GM23338 (cell line): Measurements from ENCODE around the gene PHYHIPL. TPM values are rescaled to one million over a fixed set of nuclear protein-coding genes. Genes with fewer than 3 reads are reported as not detected.

Experiments
- ATAC-seq: fragments of 200-7000 bp; cut with Tn5 transposase; 3 replicates; pipeline ENCODE4 v1.9.1; 2020
- DNase-seq: peaks from one replicate; pipeline ENCODE4 v3.0.0-alpha.2; 2015; ENCODE audit warnings: low spot score
- H2AFZ ChIP-seq: fragments of 200-600 bp; sonication (generic); 2 replicates; pipeline ENCODE4 v1.8.0; 2016; ENCODE audit warnings: antibody characterized with exemption, mild to moderate bottlenecking, moderate library complexity
- H3F3A ChIP-seq: fragments of 200-600 bp; sonication (generic); replicated peaks from 2 replicates; pipeline ENCODE4 v1.8.0; 2017; ENCODE audit warnings: antibody characterized with exemption, mixed run types, low read depth
- H3K27ac ChIP-seq: fragments of 200-600 bp; sonication (generic); 2 replicates; pipeline ENCODE4 v1.6.1; 2016; ENCODE audit warnings: low read depth
- H3K27me3 ChIP-seq: fragments of 200-600 bp; sonication (generic); 2 replicates; pipeline ENCODE4 v1.8.0; 2016; ENCODE audit warnings: mild to moderate bottlenecking, mixed run types, moderate library complexity; ENCODE audit not compliant: insufficient read depth
- H3K36me3 ChIP-seq: fragments of 200-600 bp; sonication (generic); 2 replicates; pipeline ENCODE4 v1.8.0; 2016; ENCODE audit warnings: mild to moderate bottlenecking; ENCODE audit not compliant: insufficient read depth
- H3K4me1 ChIP-seq: fragments of 200-600 bp; sonication (generic); 2 replicates; pipeline ENCODE4 v1.8.0; 2016; ENCODE audit warnings: mild to moderate bottlenecking, moderate library complexity; ENCODE audit not compliant: insufficient read depth
- H3K4me2 ChIP-seq: fragments of 200-600 bp; sonication (generic); 2 replicates; pipeline ENCODE4 v1.7.1; 2017; ENCODE audit warnings: mixed run types
- H3K4me3 ChIP-seq: fragments of 200-600 bp; sonication (generic); 2 replicates; pipeline ENCODE4 v1.6.1; 2016; ENCODE audit warnings: mixed run types
- H3K79me2 ChIP-seq: fragments of 200-600 bp; sonication (generic); replicated peaks from 2 replicates; pipeline ENCODE4 v1.8.0; 2017; ENCODE audit warnings: mild to moderate bottlenecking; ENCODE audit not compliant: insufficient read depth
- H3K9me2 ChIP-seq: fragments of 200-600 bp; sonication (generic); 2 replicates; pipeline ENCODE4 v1.8.0; 2017; ENCODE audit not compliant: insufficient read depth
- H4K20me1 ChIP-seq: fragments of 200-600 bp; sonication (generic); replicated peaks from 2 replicates; pipeline ENCODE4 v1.8.0; 2017; ENCODE audit warnings: mild to moderate bottlenecking; ENCODE audit not compliant: insufficient read depth
- H3K27ac Mint-ChIP-seq: 2 replicates; pipeline ENCODE4 v1.8.0; 2020; ENCODE audit warnings: inconsistent platforms, mild to moderate bottlenecking, moderate library complexity, mixed read lengths
- H3K27me3 Mint-ChIP-seq: 3 replicates; pipeline ENCODE4 v1.8.0; 2022; ENCODE audit warnings: low read depth, mild to moderate bottlenecking, moderate library complexity, mixed read lengths, inconsistent platforms; ENCODE audit not compliant: insufficient read depth, poor library complexity
- H3K36me3 Mint-ChIP-seq: 3 replicates; pipeline ENCODE4 v1.8.0; 2021; ENCODE audit warnings: low read depth, mild to moderate bottlenecking, inconsistent platforms, moderate library complexity, mixed read lengths
- H3K4me1 Mint-ChIP-seq: 3 replicates; pipeline ENCODE4 v1.8.0; 2020; ENCODE audit warnings: mild to moderate bottlenecking, inconsistent platforms, mixed read lengths
- H3K4me3 Mint-ChIP-seq: 3 replicates; pipeline ENCODE4 v1.8.0; 2021; ENCODE audit warnings: moderate library complexity, mild to moderate bottlenecking, inconsistent platforms, mixed read lengths
- H3K9me3 Mint-ChIP-seq: 3 replicates; pipeline ENCODE4 v1.8.0; 2020; ENCODE audit warnings: moderate library complexity, mild to moderate bottlenecking, inconsistent platforms, mixed read lengths
- CREB1 ChIP-seq: fragments of 250-450 bp; sonication (Bioruptor Pico); IDR thresholded peaks from 2 replicates; pipeline ENCODE4 v1.5.0; 2020; ENCODE audit warnings: low read depth, mild to moderate bottlenecking, moderate library complexity
- EZH2 ChIP-seq: fragments of 200-600 bp; sonication (generic); IDR thresholded peaks from one replicate; pipeline ENCODE4 v1.8.0; 2017; ENCODE audit warnings: antibody characterized with exemption, mild to moderate bottlenecking, low read depth; ENCODE audit not compliant: unreplicated experiment
- EZH2phosphoT487 ChIP-seq: fragments of 200-600 bp; sonication (generic); IDR thresholded peaks from one replicate; pipeline ENCODE4 v1.8.1; 2018; ENCODE audit warnings: antibody characterized with exemption; ENCODE audit not compliant: unreplicated experiment
- JUNB ChIP-seq: IDR thresholded peaks from one replicate; pipeline ENCODE4 v1.6.1; 2016; ENCODE audit warnings: antibody characterized with exemption; ENCODE audit not compliant: unreplicated experiment
- NANOG ChIP-seq: IDR thresholded peaks from 2 replicates; pipeline ENCODE4 v1.6.1; 2016; ENCODE audit warnings: antibody characterized with exemption, borderline replicate concordance
- POLR2AphosphoS5 ChIP-seq: IDR thresholded peaks from 2 replicates; pipeline ENCODE4 v1.6.1; 2016; ENCODE audit warnings: antibody characterized with exemption, low read depth
- STAT1 ChIP-seq: IDR thresholded peaks from one replicate; pipeline ENCODE4 v1.6.1; 2016; ENCODE audit warnings: antibody characterized with exemption; ENCODE audit not compliant: unreplicated experiment
- ZNF114 ChIP-seq: fragments of 250-450 bp; sonication (Bioruptor Pico); IDR thresholded peaks from 2 replicates; pipeline ENCODE4 v1.5.0; 2020; ENCODE audit warnings: mild to moderate bottlenecking, moderate library complexity
- ZNF331 ChIP-seq: fragments of 250-450 bp; sonication (Bioruptor Pico); IDR thresholded peaks from 2 replicates; pipeline ENCODE4 v1.5.0; 2020; ENCODE audit warnings: low read depth, mild to moderate bottlenecking, moderate library complexity
- polyA plus RNA-seq: library from polyadenylated mRNA; unstranded; fragments of >200 nt; fragmentation: Nextera tagmentation; extraction: Ambion mirVana; gene quantifications from 2 replicates; pipeline ENCODE4 v1.2.1, GENCODE V29; 2016
- total RNA-seq: library from RNA; depleted of rRNA; stranded (reverse); fragments of >200 nt; shearing (Covaris generic); gene quantifications from 2 replicates; pipeline ENCODE4 v1.2.3, GENCODE V29; 2014
- TF ChIP-seq, protein P1 (sequence below): IDR thresholded peaks from one replicate; pipeline ENCODE4 v1.6.1; 2018; ENCODE audit warnings: antibody characterized with exemption; ENCODE audit not compliant: unreplicated experiment
- TF ChIP-seq, protein P2 (sequence below): IDR thresholded peaks from 2 replicates; pipeline ENCODE4 v1.6.1; 2016; ENCODE audit warnings: antibody characterized with exemption
- TF ChIP-seq, protein P3 (sequence below), 2 experiments: fragments of 200-600 bp in 1 of 2; sonication (generic) in 1 of 2; conservative IDR thresholded peaks; 2 replicates each; pipeline versions ENCODE4 v1.5.1 to v1.6.1; 2016 to 2017; ENCODE audit warnings: antibody characterized with exemption in 2 of 2, low read depth in 2 of 2, mild to moderate bottlenecking in 2 of 2, moderate library complexity in 1 of 2

PHYHIPL gene
- total and polyA plus RNA-seq, 2 experiments from 2014 or later = 0.24 to 0.27 TPM

DNA sequence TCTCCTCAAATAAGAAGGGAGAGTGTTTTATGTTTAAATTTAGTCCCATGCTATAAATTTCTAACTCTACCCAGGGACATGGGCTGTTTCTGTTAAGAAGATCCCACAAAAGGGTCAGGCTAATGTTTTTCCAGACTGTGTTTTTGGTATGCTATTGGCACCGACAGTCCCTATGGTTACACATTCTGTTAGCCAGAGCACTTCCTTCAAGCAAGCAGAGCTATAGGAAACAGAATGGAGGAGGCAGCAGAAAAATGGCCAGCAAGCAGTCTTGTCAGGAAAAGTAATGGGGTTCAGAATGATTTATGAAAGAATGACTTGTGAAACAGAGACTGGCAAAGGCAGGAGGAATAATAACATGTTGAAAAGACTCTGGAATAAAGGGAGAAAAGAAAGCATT lies 44.8 kb upstream of the PHYHIPL start (continued):
- TF ChIP-seq, protein P1, sequence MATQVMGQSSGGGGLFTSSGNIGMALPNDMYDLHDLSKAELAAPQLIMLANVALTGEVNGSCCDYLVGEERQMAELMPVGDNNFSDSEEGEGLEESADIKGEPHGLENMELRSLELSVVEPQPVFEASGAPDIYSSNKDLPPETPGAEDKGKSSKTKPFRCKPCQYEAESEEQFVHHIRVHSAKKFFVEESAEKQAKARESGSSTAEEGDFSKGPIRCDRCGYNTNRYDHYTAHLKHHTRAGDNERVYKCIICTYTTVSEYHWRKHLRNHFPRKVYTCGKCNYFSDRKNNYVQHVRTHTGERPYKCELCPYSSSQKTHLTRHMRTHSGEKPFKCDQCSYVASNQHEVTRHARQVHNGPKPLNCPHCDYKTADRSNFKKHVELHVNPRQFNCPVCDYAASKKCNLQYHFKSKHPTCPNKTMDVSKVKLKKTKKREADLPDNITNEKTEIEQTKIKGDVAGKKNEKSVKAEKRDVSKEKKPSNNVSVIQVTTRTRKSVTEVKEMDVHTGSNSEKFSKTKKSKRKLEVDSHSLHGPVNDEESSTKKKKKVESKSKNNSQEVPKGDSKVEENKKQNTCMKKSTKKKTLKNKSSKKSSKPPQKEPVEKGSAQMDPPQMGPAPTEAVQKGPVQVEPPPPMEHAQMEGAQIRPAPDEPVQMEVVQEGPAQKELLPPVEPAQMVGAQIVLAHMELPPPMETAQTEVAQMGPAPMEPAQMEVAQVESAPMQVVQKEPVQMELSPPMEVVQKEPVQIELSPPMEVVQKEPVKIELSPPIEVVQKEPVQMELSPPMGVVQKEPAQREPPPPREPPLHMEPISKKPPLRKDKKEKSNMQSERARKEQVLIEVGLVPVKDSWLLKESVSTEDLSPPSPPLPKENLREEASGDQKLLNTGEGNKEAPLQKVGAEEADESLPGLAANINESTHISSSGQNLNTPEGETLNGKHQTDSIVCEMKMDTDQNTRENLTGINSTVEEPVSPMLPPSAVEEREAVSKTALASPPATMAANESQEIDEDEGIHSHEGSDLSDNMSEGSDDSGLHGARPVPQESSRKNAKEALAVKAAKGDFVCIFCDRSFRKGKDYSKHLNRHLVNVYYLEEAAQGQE = no peak

DNA sequence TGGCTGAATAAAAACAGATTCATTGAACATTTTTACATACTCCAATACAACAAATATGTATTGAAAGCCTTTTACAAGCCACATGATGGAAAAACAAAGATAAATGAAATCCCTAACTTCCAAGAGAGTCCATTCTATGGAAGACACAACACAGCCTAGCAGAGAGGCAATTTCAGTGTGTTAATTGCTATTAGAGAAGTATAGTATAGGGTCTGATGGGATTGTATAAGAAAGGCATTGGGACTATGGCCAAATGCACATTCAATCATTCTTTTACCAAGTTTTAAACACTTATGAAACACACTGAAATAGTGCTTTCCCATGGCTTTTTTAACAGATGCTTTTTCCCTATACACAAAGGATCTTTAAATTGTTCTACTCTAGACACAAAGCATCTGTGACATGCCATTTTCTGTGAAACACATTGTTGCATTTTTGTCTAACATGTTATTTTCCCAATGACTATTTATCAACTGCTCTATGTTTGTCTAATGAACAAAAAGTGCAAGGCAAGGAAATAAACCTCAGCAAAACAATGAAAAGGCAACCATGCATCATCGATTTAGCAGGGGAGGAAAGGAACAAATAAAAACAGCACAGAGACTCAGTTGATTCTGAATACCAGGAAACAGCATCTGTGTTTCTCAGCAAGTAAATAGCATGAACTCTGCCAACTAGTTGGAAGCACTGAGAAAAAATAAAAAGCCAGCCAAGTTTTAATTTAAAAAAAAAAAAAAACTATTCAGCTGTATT lies 42.4 kb upstream of the PHYHIPL start:
- Histone ChIP-seq H3K36me3 (no peaks in the 10 kb centered on the region), H3K27me3 (no peaks in the 10 kb centered on the region), H2AFZ (no peak overlapping the region), H3K9me2 (no peaks in the 10 kb centered on the region), H3K4me3 (no peak overlapping the region), H3F3A (no peaks in the 10 kb centered on the region), H3K79me2 (no peaks in the 10 kb centered on the region), H3K27ac (no peak overlapping the region), H4K20me1 (no peaks in the 10 kb centered on the region), H3K4me2 (no peak overlapping the region), H3K4me1 (no peaks in the 10 kb centered on the region)
- DNase-seq = no peak
- Mint-ChIP-seq H3K27ac (no peak overlapping the region), H3K4me3 (no peak overlapping the region), H3K27me3 (no peaks in the 10 kb centered on the region), H3K9me3 (no peaks in the 10 kb centered on the region), H3K4me1 (no peaks in the 10 kb centered on the region), H3K36me3 (no peaks in the 10 kb centered on the region)
- no peak for ATAC-seq
- no peak for TF ChIP-seq CREB1 (CRISPR knock-in tag)

DNA sequence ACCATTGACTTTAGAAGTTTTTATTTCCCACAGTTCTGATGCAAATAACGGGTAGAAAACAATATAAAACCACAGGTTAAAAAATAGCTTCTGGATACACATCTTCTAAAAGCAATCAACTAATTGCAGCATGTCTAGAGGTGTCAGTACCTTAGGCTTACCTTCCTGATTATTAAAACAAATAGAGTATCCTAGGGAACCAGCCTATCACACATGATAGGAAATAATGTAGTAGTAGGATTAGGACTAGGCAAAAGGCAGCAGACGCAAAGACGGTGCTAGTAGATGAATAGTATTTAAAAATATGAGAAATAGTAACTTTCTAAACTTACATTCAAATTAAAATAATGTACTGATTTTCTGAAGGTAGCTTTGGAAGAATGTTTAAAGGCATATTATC lies 41.7 kb upstream of the PHYHIPL start:
- H3K4me3 Mint-ChIP-seq = no peak overlapping the region
- Histone ChIP-seq H3K27ac (no peak overlapping the region), H3K36me3 (no peaks in the 10 kb centered on the region), H3K27me3 (no peaks in the 10 kb centered on the region), H3K79me2 (no peaks in the 10 kb centered on the region), H3K4me2 (no peak overlapping the region), H3F3A (no peaks in the 10 kb centered on the region), H3K4me3 (no peak overlapping the region), H3K4me1 (no peaks in the 10 kb centered on the region), H2AFZ (no peak overlapping the region), H4K20me1 (no peaks in the 10 kb centered on the region), H3K9me2 (no peaks in the 10 kb centered on the region)
- no peak for ATAC-seq
- no peak for DNase-seq
- no peaks in the 10 kb centered on the region for H3K9me3 Mint-ChIP-seq
- no peaks in the 10 kb centered on the region for H3K4me1 Mint-ChIP-seq
- no peaks in the 10 kb centered on the region for H3K27me3 Mint-ChIP-seq
- no peaks in the 10 kb centered on the region for H3K36me3 Mint-ChIP-seq
- no peak overlapping the region for H3K27ac Mint-ChIP-seq
- TF ChIP-seq, protein P2, sequence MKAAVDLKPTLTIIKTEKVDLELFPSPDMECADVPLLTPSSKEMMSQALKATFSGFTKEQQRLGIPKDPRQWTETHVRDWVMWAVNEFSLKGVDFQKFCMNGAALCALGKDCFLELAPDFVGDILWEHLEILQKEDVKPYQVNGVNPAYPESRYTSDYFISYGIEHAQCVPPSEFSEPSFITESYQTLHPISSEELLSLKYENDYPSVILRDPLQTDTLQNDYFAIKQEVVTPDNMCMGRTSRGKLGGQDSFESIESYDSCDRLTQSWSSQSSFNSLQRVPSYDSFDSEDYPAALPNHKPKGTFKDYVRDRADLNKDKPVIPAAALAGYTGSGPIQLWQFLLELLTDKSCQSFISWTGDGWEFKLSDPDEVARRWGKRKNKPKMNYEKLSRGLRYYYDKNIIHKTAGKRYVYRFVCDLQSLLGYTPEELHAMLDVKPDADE = no peak
- TF ChIP-seq EZH2phosphoT487 = no peak
- TF ChIP-seq JUNB = no peak
- TF ChIP-seq, protein P3, sequence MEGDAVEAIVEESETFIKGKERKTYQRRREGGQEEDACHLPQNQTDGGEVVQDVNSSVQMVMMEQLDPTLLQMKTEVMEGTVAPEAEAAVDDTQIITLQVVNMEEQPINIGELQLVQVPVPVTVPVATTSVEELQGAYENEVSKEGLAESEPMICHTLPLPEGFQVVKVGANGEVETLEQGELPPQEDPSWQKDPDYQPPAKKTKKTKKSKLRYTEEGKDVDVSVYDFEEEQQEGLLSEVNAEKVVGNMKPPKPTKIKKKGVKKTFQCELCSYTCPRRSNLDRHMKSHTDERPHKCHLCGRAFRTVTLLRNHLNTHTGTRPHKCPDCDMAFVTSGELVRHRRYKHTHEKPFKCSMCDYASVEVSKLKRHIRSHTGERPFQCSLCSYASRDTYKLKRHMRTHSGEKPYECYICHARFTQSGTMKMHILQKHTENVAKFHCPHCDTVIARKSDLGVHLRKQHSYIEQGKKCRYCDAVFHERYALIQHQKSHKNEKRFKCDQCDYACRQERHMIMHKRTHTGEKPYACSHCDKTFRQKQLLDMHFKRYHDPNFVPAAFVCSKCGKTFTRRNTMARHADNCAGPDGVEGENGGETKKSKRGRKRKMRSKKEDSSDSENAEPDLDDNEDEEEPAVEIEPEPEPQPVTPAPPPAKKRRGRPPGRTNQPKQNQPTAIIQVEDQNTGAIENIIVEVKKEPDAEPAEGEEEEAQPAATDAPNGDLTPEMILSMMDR (conservative IDR thresholded peaks at IDR 0.05; ENCODE audit: low read depth in 2 of 2) = no peak
- TF ChIP-seq EZH2 = no peak
- TF ChIP-seq, protein P1 = no peak
- no peak for TF ChIP-seq STAT1
- no peak for TF ChIP-seq CREB1 (CRISPR knock-in tag)
- no peak for TF ChIP-seq ZNF114 (CRISPR knock-in tag)
- TF ChIP-seq NANOG = no peak
- no peak for TF ChIP-seq ZNF331 (CRISPR knock-in tag)
- no peak for TF ChIP-seq POLR2AphosphoS5
